H1 (cell line): ENCODE results near the gene CD84.

ENCODE experiments used
- CBX8 ChIP-seq: fragments of 300-800, 300-1000 bp; sonication (generic); IDR thresholded peaks from 2 replicates; pipeline ENCODE4 v1.7.1; 2016; ENCODE audit warnings: low read depth, low read length, borderline replicate concordance
- CHD1 ChIP-seq: IDR thresholded peaks from 2 replicates; pipeline ENCODE4 v1.6.1; 2012; ENCODE audit warnings: low read depth, low read length, improper control_type of control experiment
- CTBP2 ChIP-seq: IDR thresholded peaks from 2 replicates; pipeline ENCODE4 v1.7.0; 2011; ENCODE audit warnings: borderline replicate concordance, mild to moderate bottlenecking, moderate library complexity, mixed read lengths, low read length; ENCODE audit not compliant: insufficient read depth, insufficient read length
- CTCF ChIP-seq, 3 experiments: IDR thresholded peaks; 1 replicate in 2 of 3; 2 replicates in 1 of 3; pipeline versions ENCODE4 v1.5.1 to v1.6.1; 2011; ENCODE audit warnings: low read length in 3 of 3, mild to moderate bottlenecking in 3 of 3, inconsistent platforms in 2 of 3, low read depth in 1 of 3, moderate library complexity in 1 of 3; ENCODE audit not compliant: insufficient read depth in 1 of 3; ENCODE audit errors: control extremely low read depth in 1 of 3
- EZH2 ChIP-seq: fragments of 200-600 bp; sonication (generic); IDR thresholded peaks from 2 replicates; pipeline ENCODE4 v1.7.1; 2012; ENCODE audit warnings: low read depth, mild to moderate bottlenecking, moderate library complexity, low read length, inconsistent platforms; ENCODE audit not compliant: severe bottlenecking
- GABPA ChIP-seq: IDR thresholded peaks from 2 replicates; pipeline ENCODE4 v1.6.1; 2011; ENCODE audit warnings: mild to moderate bottlenecking, low read length, moderate library complexity, borderline replicate concordance; ENCODE audit not compliant: insufficient read depth
- HDAC6 ChIP-seq: IDR thresholded peaks from one replicate; pipeline ENCODE4 v1.7.1; 2012; ENCODE audit warnings: low read depth, mild to moderate bottlenecking, inconsistent platforms, low read length, moderate library complexity
- POLR2A ChIP-seq, 2 experiments: IDR thresholded peaks; 1 replicate in 1 of 2; 2 replicates in 1 of 2; pipeline ENCODE4 v1.6.1; 2011; ENCODE audit warnings: low read depth in 2 of 2, low read length in 2 of 2, mild to moderate bottlenecking in 2 of 2; ENCODE audit errors: control extremely low read depth in 1 of 2
- TEAD4 ChIP-seq: IDR thresholded peaks from 2 replicates; pipeline ENCODE4 v1.6.1; 2012; ENCODE audit warnings: low read depth, low read length, inconsistent platforms, mixed read lengths

GRCh38 chr1:160570840-160571239, 8.5 kb downstream of the CD84 start:
- TF ChIP-seq CTCF (IDR thresholded peaks at IDR 0.05; ENCODE audit: control extremely low read depth in 1 of 3, insufficient read depth in 1 of 3, low read depth in 1 of 3, low read length in 3 of 3) (no peak), POLR2A (IDR thresholded peaks at IDR 0.05; ENCODE audit: control extremely low read depth in 1 of 2, low read depth in 2 of 2, low read length in 2 of 2) (no peak), GABPA (no peak), CHD1 (no peak), CBX8 (no peak), TEAD4 (no peak), HDAC6 (no peak), EZH2 (no peak), CTBP2 (no peak)
